HCT116 (cell line): ENCODE results near the gene TACC2. TPM values are rescaled to one million over a fixed set of nuclear protein-coding genes. Genes with fewer than 3 reads are reported as not detected.

Source experiments
- ATAC-seq: fragments of 200-7000 bp; cut with Tn5 transposase; 2 replicates; pipeline ENCODE4 v1.9.1; 2020; ENCODE audit warnings: mild to moderate bottlenecking, moderate library complexity
- BruUV-seq: library from RNA; stranded (reverse); fragments of 400-500 nt; replicated peaks from 2 replicates; lab custom pipeline; 2021; lab: Mats Ljungman, UMichigan
- CTCF ChIA-PET: fragments of 300-600 bp; sonication (Branson Sonifier 250); formaldehyde crosslinking; loops from one replicate; lab custom pipeline; 2021; ENCODE audit warnings: antibody characterized with exemption; lab: Charles Lee
- POLR2A ChIA-PET: fragments of 300-600, 350-600 bp; sonication (Branson Sonifier 250); formaldehyde crosslinking; loops from one replicate; lab custom pipeline; 2021; ENCODE audit warnings: antibody characterized with exemption; lab: Charles Lee
- RAD21 ChIA-PET, 2 experiments: fragments of 300-600 bp; sonication (Branson Sonifier 250); formaldehyde crosslinking; loops; one replicate each; lab custom pipeline; 2023; ENCODE audit warnings: low total read pairs in 2 of 2; ENCODE audit not compliant: uncharacterized antibody in 2 of 2, unreplicated experiment in 2 of 2, low non-redundant PET in 1 of 2; lab: Charles Lee
- DNase-seq: peaks from one replicate; pipeline ENCODE4 v3.0.0-alpha.2; 2010; ENCODE audit warnings: low read depth, low spot score
- H2AFZ ChIP-seq: fragments of 200-600 bp; shearing (Covaris generic), sonication (generic); 2 replicates; pipeline ENCODE4 v1.6.1; 2017; ENCODE audit warnings: low read depth, mixed run types, mixed read lengths, antibody characterized with exemption, low read length; ENCODE audit not compliant: poor library complexity, severe bottlenecking
- H3K27ac ChIP-seq: 2 replicates; pipeline ENCODE4 v1.5.1; 2012; ENCODE audit warnings: low read depth, low read length
- H3K27me3 ChIP-seq: fragments of 200-600 bp; sonication (generic); 2 replicates; pipeline ENCODE4 v1.6.1; 2016; ENCODE audit warnings: mixed run types, low read length, mixed read lengths; ENCODE audit not compliant: insufficient read depth
- H3K36me3 ChIP-seq, 2 experiments: fragments of 200-500 bp in 1 of 2; fragments of 200-600 bp in 1 of 2; sonication (Bioruptor generic) in 1 of 2; sonication (generic) in 1 of 2; 2 replicates each; pipeline versions ENCODE4 v1.5.1 to v1.6.1; 2014 to 2016; ENCODE audit warnings: low read length in 2 of 2, inconsistent platforms in 1 of 2, mixed read lengths in 1 of 2, mixed run types in 1 of 2; ENCODE audit not compliant: insufficient read depth in 2 of 2, control insufficient read depth in 1 of 2
- H3K4me1 ChIP-seq, 2 experiments: fragments of 200-600 bp in 1 of 2; sonication (generic) in 1 of 2; 2 replicates each; pipeline versions ENCODE4 v1.5.1 to v1.6.1; 2012 to 2017; ENCODE audit warnings: low read length in 2 of 2, inconsistent platforms in 1 of 2, mild to moderate bottlenecking in 1 of 2, mixed read lengths in 1 of 2, mixed run types in 1 of 2, moderate library complexity in 1 of 2; ENCODE audit not compliant: insufficient read depth in 2 of 2, control insufficient read depth in 1 of 2
- H3K4me2 ChIP-seq: fragments of 200-600 bp; sonication (generic); 2 replicates; pipeline ENCODE4 v1.6.1; 2017; ENCODE audit warnings: mixed run types, low read length, mixed read lengths
- H3K4me3 ChIP-seq, 2 experiments: fragments of 200-600 bp in 1 of 2; sonication (generic) in 1 of 2; replicated peaks in 1 of 2; 2 replicates each; pipeline ENCODE4 v1.5.1; 2011 to 2016; ENCODE audit warnings: low read length in 2 of 2, control low read depth in 1 of 2, low read depth in 1 of 2, mild to moderate bottlenecking in 1 of 2, mixed read lengths in 1 of 2, mixed run types in 1 of 2
- H3K79me2 ChIP-seq: fragments of 200-600 bp; sonication (generic); 2 replicates; pipeline ENCODE4 v1.6.1; 2017; ENCODE audit warnings: mild to moderate bottlenecking, mixed run types, low read length, moderate library complexity, mixed read lengths; ENCODE audit not compliant: insufficient read depth
- H3K9ac ChIP-seq: fragments of 200-600 bp; sonication (generic); 2 replicates; pipeline ENCODE4 v1.6.1; 2016; ENCODE audit warnings: low read length, mixed read lengths
- H3K9me2 ChIP-seq: fragments of 200-600 bp; sonication (generic), shearing (Covaris generic); 2 replicates; pipeline ENCODE4 v1.6.1; 2017; ENCODE audit warnings: mixed run types, mild to moderate bottlenecking, moderate library complexity; ENCODE audit not compliant: insufficient read depth
- H3K9me3 ChIP-seq, 2 experiments: fragments of 200-500 bp in 1 of 2; fragments of 200-600 bp in 1 of 2; sonication (Bioruptor generic) in 1 of 2; sonication (generic) in 1 of 2; 2 replicates each; pipeline ENCODE4 v1.6.1; 2014 to 2017; ENCODE audit warnings: low read length in 2 of 2, mixed read lengths in 2 of 2, inconsistent platforms in 1 of 2, low read depth in 1 of 2, mild to moderate bottlenecking in 1 of 2, mixed run types in 1 of 2, moderate library complexity in 1 of 2; ENCODE audit not compliant: control insufficient read depth in 1 of 2, insufficient read depth in 1 of 2
- H4K20me1 ChIP-seq: fragments of 200-600 bp; sonication (generic), shearing (Covaris generic); 2 replicates; pipeline ENCODE4 v1.6.1; 2017; ENCODE audit warnings: mixed run types, mild to moderate bottlenecking, moderate library complexity; ENCODE audit not compliant: insufficient read depth
- CEBPB ChIP-seq: IDR thresholded peaks from 2 replicates; pipeline ENCODE4 v1.6.1; 2012; ENCODE audit warnings: low read depth
- EGR1 ChIP-seq: IDR thresholded peaks from 2 replicates; pipeline ENCODE4 v1.6.1; 2012; ENCODE audit warnings: low read depth
- ELF1 ChIP-seq: IDR thresholded peaks from 2 replicates; pipeline ENCODE4 v1.6.1; 2012; ENCODE audit warnings: low read depth, borderline replicate concordance
- EZH2 ChIP-seq: fragments of 200-600 bp; sonication (generic); IDR thresholded peaks from 2 replicates; pipeline ENCODE4 v1.6.1; 2017; ENCODE audit warnings: antibody characterized with exemption, mixed run types
- EZH2phosphoT487 ChIP-seq: fragments of 200-600 bp; IDR thresholded peaks from 2 replicates; pipeline ENCODE4 v1.6.1; 2018; ENCODE audit warnings: antibody characterized with exemption, borderline replicate concordance
- FOSL1 ChIP-seq: IDR thresholded peaks from 2 replicates; pipeline ENCODE4 v1.6.1; 2012; ENCODE audit warnings: low read depth
- JUND ChIP-seq: IDR thresholded peaks from 2 replicates; pipeline ENCODE4 v1.6.1; 2012
- POLR2A ChIP-seq: IDR thresholded peaks from 2 replicates; pipeline ENCODE4 v1.7.0; 2011; ENCODE audit warnings: borderline replicate concordance; ENCODE audit not compliant: insufficient read depth, insufficient read length; ENCODE audit errors: extremely low read depth
- POLR2AphosphoS5 ChIP-seq: IDR thresholded peaks from 2 replicates; pipeline ENCODE4 v1.6.1; 2011; ENCODE audit warnings: mild to moderate bottlenecking, low read depth, low read length, moderate library complexity
- RAD21 ChIP-seq: IDR thresholded peaks from 2 replicates; pipeline ENCODE4 v1.6.1; 2012; ENCODE audit warnings: low read depth, mild to moderate bottlenecking
- SIN3A ChIP-seq: IDR thresholded peaks from 2 replicates; pipeline ENCODE4 v1.6.1; 2012; ENCODE audit warnings: low read depth
- SP1 ChIP-seq: IDR thresholded peaks from 2 replicates; pipeline ENCODE4 v1.6.1; 2012; ENCODE audit warnings: low read depth
- SRF ChIP-seq: IDR thresholded peaks from 2 replicates; pipeline ENCODE4 v1.6.1; 2012; ENCODE audit warnings: low read depth
- TCF7L2 ChIP-seq: IDR thresholded peaks from 2 replicates; pipeline ENCODE4 v1.7.0; 2011; ENCODE audit warnings: borderline replicate concordance, inconsistent platforms; ENCODE audit not compliant: insufficient read depth, insufficient read length; ENCODE audit errors: extremely low read depth
- YY1 ChIP-seq: IDR thresholded peaks from 2 replicates; pipeline ENCODE4 v1.6.1; 2011; ENCODE audit warnings: low read length, low read depth, moderate library complexity, mild to moderate bottlenecking; ENCODE audit not compliant: insufficient replicate concordance; ENCODE audit errors: extremely low read depth
- ZNF274 ChIP-seq: fragments of 200-500 bp; sonication (Bioruptor generic); IDR thresholded peaks from 2 replicates; pipeline ENCODE4 v1.6.1; 2014; ENCODE audit warnings: mild to moderate bottlenecking, low read depth, low read length, inconsistent platforms
- intact Hi-C: fragments of 100-400 bp; cut with micrococcal nuclease; formaldehyde crosslinking; loops from 2 replicates; pipeline ENCODE4 v1.10.0; 2022
- total RNA-seq: library from RNA; stranded (reverse); gene quantifications from one replicate; pipeline ENCODE4 v1.2.1, GENCODE V29; 2021; ENCODE audit not compliant: unreplicated experiment
- TF ChIP-seq, protein P1 (sequence below): IDR thresholded peaks from 2 replicates; pipeline ENCODE4 v1.6.1; 2012; ENCODE audit warnings: low read depth
- TF ChIP-seq, protein P2 (sequence below): IDR thresholded peaks from 2 replicates; pipeline ENCODE4 v1.6.1; 2012
- TF ChIP-seq, protein P3 (sequence below): IDR thresholded peaks from 2 replicates; pipeline ENCODE4 v1.6.1; 2012

TACC2 gene
- total RNA-seq, 1 experiment from 2014 or later: 38.6 TPM

DNA sequence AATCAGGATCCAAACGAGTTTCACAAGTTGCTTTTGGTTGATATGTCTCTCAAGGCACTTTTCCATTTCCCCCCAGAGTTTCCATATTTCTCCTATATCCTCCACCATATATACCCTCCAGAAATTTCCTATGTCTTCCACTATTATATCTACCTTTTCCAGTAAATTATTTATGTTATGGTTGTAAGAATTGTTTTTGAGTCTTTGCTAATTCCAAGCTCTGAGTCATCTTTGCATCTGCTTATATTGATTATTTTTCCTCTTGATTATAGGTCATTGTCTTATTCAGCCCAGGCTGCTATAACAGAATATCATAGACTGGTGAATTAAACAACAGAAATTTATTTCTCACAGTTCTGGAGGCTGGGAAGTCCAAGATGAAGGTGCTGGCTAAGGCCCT is 12.7 kb downstream of the TACC2 start:
- ChIA-PET RAD21 (no interaction called here), POLR2A (no interaction called here), CTCF (no interaction called here)
- Histone ChIP-seq H3K27me3 (no peaks in the 10 kb centered on the region), H3K27ac (no peak overlapping the region), H3K4me2 (no peak overlapping the region), H3K4me1 (no peaks in the 10 kb centered on the region), H3K9me3 (peaks cover 10 to 11% of the 10 kb centered on the region in 2 experiments; a peak in 2 of 4 replicates), H2AFZ (no peak overlapping the region), H3K4me3 (no peak overlapping the region), H4K20me1 (no peaks in the 10 kb centered on the region), H3K79me2 (no peaks in the 10 kb centered on the region), H3K36me3 (no peaks in the 10 kb centered on the region), H3K9me2 (no peaks in the 10 kb centered on the region), H3K9ac (no peak overlapping the region)
- TF ChIP-seq SP1 (no peak), YY1 (no peak), ELF1 (no peak), JUND (no peak), FOSL1 (no peak), TCF7L2 (no peak), CEBPB (no peak), SRF (no peak), RAD21 (no peak), POLR2A (no peak), ZNF274 (no peak), SIN3A (no peak), EGR1 (no peak), POLR2AphosphoS5 (no peak), EZH2 (no peak), EZH2phosphoT487 (no peak)
- TF ChIP-seq, protein P1, sequence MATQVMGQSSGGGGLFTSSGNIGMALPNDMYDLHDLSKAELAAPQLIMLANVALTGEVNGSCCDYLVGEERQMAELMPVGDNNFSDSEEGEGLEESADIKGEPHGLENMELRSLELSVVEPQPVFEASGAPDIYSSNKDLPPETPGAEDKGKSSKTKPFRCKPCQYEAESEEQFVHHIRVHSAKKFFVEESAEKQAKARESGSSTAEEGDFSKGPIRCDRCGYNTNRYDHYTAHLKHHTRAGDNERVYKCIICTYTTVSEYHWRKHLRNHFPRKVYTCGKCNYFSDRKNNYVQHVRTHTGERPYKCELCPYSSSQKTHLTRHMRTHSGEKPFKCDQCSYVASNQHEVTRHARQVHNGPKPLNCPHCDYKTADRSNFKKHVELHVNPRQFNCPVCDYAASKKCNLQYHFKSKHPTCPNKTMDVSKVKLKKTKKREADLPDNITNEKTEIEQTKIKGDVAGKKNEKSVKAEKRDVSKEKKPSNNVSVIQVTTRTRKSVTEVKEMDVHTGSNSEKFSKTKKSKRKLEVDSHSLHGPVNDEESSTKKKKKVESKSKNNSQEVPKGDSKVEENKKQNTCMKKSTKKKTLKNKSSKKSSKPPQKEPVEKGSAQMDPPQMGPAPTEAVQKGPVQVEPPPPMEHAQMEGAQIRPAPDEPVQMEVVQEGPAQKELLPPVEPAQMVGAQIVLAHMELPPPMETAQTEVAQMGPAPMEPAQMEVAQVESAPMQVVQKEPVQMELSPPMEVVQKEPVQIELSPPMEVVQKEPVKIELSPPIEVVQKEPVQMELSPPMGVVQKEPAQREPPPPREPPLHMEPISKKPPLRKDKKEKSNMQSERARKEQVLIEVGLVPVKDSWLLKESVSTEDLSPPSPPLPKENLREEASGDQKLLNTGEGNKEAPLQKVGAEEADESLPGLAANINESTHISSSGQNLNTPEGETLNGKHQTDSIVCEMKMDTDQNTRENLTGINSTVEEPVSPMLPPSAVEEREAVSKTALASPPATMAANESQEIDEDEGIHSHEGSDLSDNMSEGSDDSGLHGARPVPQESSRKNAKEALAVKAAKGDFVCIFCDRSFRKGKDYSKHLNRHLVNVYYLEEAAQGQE: no peak
- TF ChIP-seq, protein P2, sequence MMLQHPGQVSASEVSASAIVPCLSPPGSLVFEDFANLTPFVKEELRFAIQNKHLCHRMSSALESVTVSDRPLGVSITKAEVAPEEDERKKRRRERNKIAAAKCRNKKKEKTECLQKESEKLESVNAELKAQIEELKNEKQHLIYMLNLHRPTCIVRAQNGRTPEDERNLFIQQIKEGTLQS: no peak
- TF ChIP-seq, protein P3, sequence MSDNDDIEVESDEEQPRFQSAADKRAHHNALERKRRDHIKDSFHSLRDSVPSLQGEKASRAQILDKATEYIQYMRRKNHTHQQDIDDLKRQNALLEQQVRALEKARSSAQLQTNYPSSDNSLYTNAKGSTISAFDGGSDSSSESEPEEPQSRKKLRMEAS: no peak
- BruUV-seq: no TSS peak
- intact Hi-C loops: no loop called here
- no peak for DNase-seq
- no peak for ATAC-seq
